Tibial nerve (tissue), 4 donors: ENCODE data around the gene FGD2.

Source experiments
- EP300 ChIP-seq, 2 donors: sonication (generic); formaldehyde crosslinking; IDR thresholded peaks; one replicate each; pipeline ENCODE4 v1.6.1; 2017; ENCODE audit warnings: antibody characterized with exemption in 2 of 2, mild to moderate bottlenecking in 1 of 2
- POLR2A ChIP-seq, 2 donors: fragments of 450-650 bp; IDR thresholded peaks; one replicate each; pipeline ENCODE4 v1.6.1; 2017; ENCODE audit warnings: antibody characterized with exemption in 2 of 2, mild to moderate bottlenecking in 2 of 2, moderate library complexity in 2 of 2
- TF ChIP-seq, protein P1 (sequence below), 5 experiments: fragments of 200-600 bp in 3 of 5; fragments of 450-650 bp in 2 of 5; sonication (generic) in 3 of 5; IDR thresholded peaks; one replicate each; pipeline ENCODE4 v1.5.1; 2016 to 2019; ENCODE audit warnings: antibody characterized with exemption in 5 of 5, mild to moderate bottlenecking in 3 of 5, moderate library complexity in 2 of 5

DNA sequence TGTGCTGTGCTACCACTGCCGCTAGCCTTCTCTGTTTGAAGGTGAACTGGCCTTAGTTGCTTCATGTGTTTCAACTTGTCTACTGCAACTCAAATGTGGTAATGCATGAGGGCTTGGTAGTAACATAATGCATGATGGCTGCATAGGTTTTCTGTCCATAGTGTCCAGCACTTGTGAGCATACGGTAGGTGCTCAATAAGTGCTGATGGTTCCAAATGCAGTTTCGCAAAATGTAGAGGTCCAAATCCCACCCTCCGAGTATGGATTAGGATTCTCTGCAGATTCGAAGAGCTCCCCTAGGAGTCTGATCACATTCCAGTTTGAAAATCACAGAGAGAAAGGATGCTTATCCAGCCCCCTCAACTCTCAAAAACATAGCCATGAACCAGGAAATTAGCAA, 64.2 kb downstream of the FGD2 start:
- TF ChIP-seq, protein P1, sequence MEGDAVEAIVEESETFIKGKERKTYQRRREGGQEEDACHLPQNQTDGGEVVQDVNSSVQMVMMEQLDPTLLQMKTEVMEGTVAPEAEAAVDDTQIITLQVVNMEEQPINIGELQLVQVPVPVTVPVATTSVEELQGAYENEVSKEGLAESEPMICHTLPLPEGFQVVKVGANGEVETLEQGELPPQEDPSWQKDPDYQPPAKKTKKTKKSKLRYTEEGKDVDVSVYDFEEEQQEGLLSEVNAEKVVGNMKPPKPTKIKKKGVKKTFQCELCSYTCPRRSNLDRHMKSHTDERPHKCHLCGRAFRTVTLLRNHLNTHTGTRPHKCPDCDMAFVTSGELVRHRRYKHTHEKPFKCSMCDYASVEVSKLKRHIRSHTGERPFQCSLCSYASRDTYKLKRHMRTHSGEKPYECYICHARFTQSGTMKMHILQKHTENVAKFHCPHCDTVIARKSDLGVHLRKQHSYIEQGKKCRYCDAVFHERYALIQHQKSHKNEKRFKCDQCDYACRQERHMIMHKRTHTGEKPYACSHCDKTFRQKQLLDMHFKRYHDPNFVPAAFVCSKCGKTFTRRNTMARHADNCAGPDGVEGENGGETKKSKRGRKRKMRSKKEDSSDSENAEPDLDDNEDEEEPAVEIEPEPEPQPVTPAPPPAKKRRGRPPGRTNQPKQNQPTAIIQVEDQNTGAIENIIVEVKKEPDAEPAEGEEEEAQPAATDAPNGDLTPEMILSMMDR (IDR thresholded peaks at IDR 0.05), result no peak
- TF ChIP-seq POLR2A (IDR thresholded peaks at IDR 0.05), result no peak
- TF ChIP-seq EP300 (IDR thresholded peaks at IDR 0.05), result no peak
